ENCODE data around the gene AXDND1.
A peak's percentile ranks its signal among the peaks of the same experiment; 100 is the strongest.

AXDND1 gene

GRCh38 chr1:179366093-179366800 lies 476 bp downstream of the AXDND1 start:
- Histone ChIP-seq H2BK15ac (ENCODE audit: low read depth, poor library complexity, severe bottlenecking) (no peak overlapping the region), H4K8ac (ENCODE audit: low read length) (peak overlapping the region; percentile 90), H3K36me3 (ENCODE audit: control insufficient read depth in 1 of 2, insufficient read depth in 2 of 2, low read depth in 1 of 2, low read length in 2 of 2) (no peaks in the 10 kb centered on the region), H4K91ac (ENCODE audit: low read length) (peak overlapping the region; percentile 57), H2AFZ (ENCODE audit: low read depth, low read length) (peak overlapping the region; percentile 100), H3K18ac (ENCODE audit: low read depth in 1 of 2, low read length in 2 of 2) (peak overlapping the region; percentile 45 to 97), H2BK12ac (ENCODE audit: low read length in 2 of 2) (peak overlapping the region in 1 of 2 experiments; percentile 37), H3K4me1 (ENCODE audit: control insufficient read depth, insufficient read depth, low read depth, low read length) (no peaks in the 10 kb centered on the region), H3K4me2 (ENCODE audit: low read length, poor library complexity, severe bottlenecking) (peak overlapping the region; percentile 91), H3K4me3 (ENCODE audit: insufficient read depth in 1 of 2, low read depth in 1 of 2, low read length in 2 of 2) (peak overlapping the region; percentile 80 to 84), H3K4ac (ENCODE audit: low read depth in 1 of 2, low read length in 2 of 2) (peak overlapping the region in 1 of 2 experiments; percentile 84), H3K79me1 (replicated peaks; ENCODE audit: low read length, poor library complexity, severe bottlenecking) (peaks cover 4% of the 10 kb centered on the region), H2BK5ac (ENCODE audit: low read depth, low read length, poor library complexity, severe bottlenecking) (no peak overlapping the region), H2AK5ac (ENCODE audit: low read length, severe bottlenecking) (no peak overlapping the region), H3K27me3 (ENCODE audit: control insufficient read depth in 1 of 2, insufficient read depth in 1 of 2, low read length in 2 of 2) (no peaks in the 10 kb centered on the region), H3K27ac (ENCODE audit: low read length, poor library complexity, severe bottlenecking) (no peak overlapping the region), H3K23ac (ENCODE audit: low read length in 2 of 2) (peak overlapping the region in 1 of 2 experiments; percentile 50), H3K9ac (ENCODE audit: low read length) (peak overlapping the region; percentile 95), H3K14ac (ENCODE audit: low read length in 2 of 2) (peak overlapping the region in 1 of 2 experiments; percentile 91), H3K9me3 (ENCODE audit: control insufficient read depth, low read length) (no peaks in the 10 kb centered on the region), H2BK120ac (ENCODE audit: low read depth, low read length) (peak overlapping the region; percentile 23)
- 14% methylated on average over 25 of the region's 28 CpGs for WGBS
- no peak for DNase-seq

GRCh38 chr1:179369751-179370341 lies 4.1 kb downstream of the AXDND1 start:
- H2AFZ ChIP-seq (ENCODE audit: low read depth, low read length) = no peak overlapping the region
- H3K27ac ChIP-seq (ENCODE audit: low read length, poor library complexity, severe bottlenecking) = no peak overlapping the region
- no CpG with 5 or more reads among the region's 4 CpGs for WGBS
- H4K91ac ChIP-seq (ENCODE audit: low read length) = no peak overlapping the region
- H3K4me1 ChIP-seq (ENCODE audit: control insufficient read depth, insufficient read depth, low read depth, low read length) = no peaks in the 10 kb centered on the region
- no peak overlapping the region for H3K23ac ChIP-seq (ENCODE audit: low read length in 2 of 2)
- peaks cover 3% of the 10 kb centered on the region for H3K79me1 ChIP-seq (replicated peaks; ENCODE audit: low read length, poor library complexity, severe bottlenecking)
- H2BK120ac ChIP-seq (ENCODE audit: low read depth, low read length) = no peak overlapping the region
- no peaks in the 10 kb centered on the region for H3K27me3 ChIP-seq (ENCODE audit: control insufficient read depth in 1 of 2, insufficient read depth in 1 of 2, low read length in 2 of 2)
- H3K14ac ChIP-seq (ENCODE audit: low read length in 2 of 2) = no peak overlapping the region
- no peak overlapping the region for H3K4me3 ChIP-seq (ENCODE audit: insufficient read depth in 1 of 2, low read depth in 1 of 2, low read length in 2 of 2)
- no peak overlapping the region for H2AK5ac ChIP-seq (ENCODE audit: low read length, severe bottlenecking)
- no peak overlapping the region for H4K8ac ChIP-seq (ENCODE audit: low read length)
- H2BK5ac ChIP-seq (ENCODE audit: low read depth, low read length, poor library complexity, severe bottlenecking) = no peak overlapping the region
- H3K18ac ChIP-seq (ENCODE audit: low read depth in 1 of 2, low read length in 2 of 2) = no peak overlapping the region
- no peak overlapping the region for H3K4me2 ChIP-seq (ENCODE audit: low read length, poor library complexity, severe bottlenecking)
- H3K9ac ChIP-seq (ENCODE audit: low read length) = no peak overlapping the region
- H2BK15ac ChIP-seq (ENCODE audit: low read depth, poor library complexity, severe bottlenecking) = no peak overlapping the region
- H3K4ac ChIP-seq (ENCODE audit: low read depth in 1 of 2, low read length in 2 of 2) = no peak overlapping the region
- H2BK12ac ChIP-seq (ENCODE audit: low read length in 2 of 2) = no peak overlapping the region
- DNase-seq = peak; percentile 79
- no peaks in the 10 kb centered on the region for H3K36me3 ChIP-seq (ENCODE audit: control insufficient read depth in 1 of 2, insufficient read depth in 2 of 2, low read depth in 1 of 2, low read length in 2 of 2)
- H3K9me3 ChIP-seq (ENCODE audit: control insufficient read depth, low read length) = no peaks in the 10 kb centered on the region

GRCh38 chr1:179372160-179372559 lies 6.4 kb downstream of the AXDND1 start:
- no peak overlapping the region for H2BK15ac ChIP-seq (ENCODE audit: low read depth, poor library complexity, severe bottlenecking)
- H2AFZ ChIP-seq (ENCODE audit: low read depth, low read length) = no peak overlapping the region
- H2AK5ac ChIP-seq (ENCODE audit: low read length, severe bottlenecking) = no peak overlapping the region
- H3K27me3 ChIP-seq (ENCODE audit: control insufficient read depth in 1 of 2, insufficient read depth in 1 of 2, low read length in 2 of 2) = no peaks in the 10 kb centered on the region
- H3K23ac ChIP-seq (ENCODE audit: low read length in 2 of 2) = no peak overlapping the region
- no peak overlapping the region for H3K18ac ChIP-seq (ENCODE audit: low read depth in 1 of 2, low read length in 2 of 2)
- H3K36me3 ChIP-seq (ENCODE audit: control insufficient read depth in 1 of 2, insufficient read depth in 2 of 2, low read depth in 1 of 2, low read length in 2 of 2) = no peaks in the 10 kb centered on the region
- H3K27ac ChIP-seq (ENCODE audit: low read length, poor library complexity, severe bottlenecking) = no peak overlapping the region
- no peak overlapping the region for H4K91ac ChIP-seq (ENCODE audit: low read length)
- 90% methylated on average over 2 of the region's 4 CpGs for WGBS
- no peak for DNase-seq
- H2BK12ac ChIP-seq (ENCODE audit: low read length in 2 of 2) = no peak overlapping the region
- no peak overlapping the region for H3K9ac ChIP-seq (ENCODE audit: low read length)
- H3K4me2 ChIP-seq (ENCODE audit: low read length, poor library complexity, severe bottlenecking) = no peak overlapping the region
- no peak overlapping the region for H4K8ac ChIP-seq (ENCODE audit: low read length)
- H3K4me1 ChIP-seq (ENCODE audit: control insufficient read depth, insufficient read depth, low read depth, low read length) = no peaks in the 10 kb centered on the region
- H3K14ac ChIP-seq (ENCODE audit: low read length in 2 of 2) = no peak overlapping the region
- no peaks in the 10 kb centered on the region for H3K79me1 ChIP-seq (replicated peaks; ENCODE audit: low read length, poor library complexity, severe bottlenecking)
- H3K4me3 ChIP-seq (ENCODE audit: insufficient read depth in 1 of 2, low read depth in 1 of 2, low read length in 2 of 2) = no peak overlapping the region
- H3K4ac ChIP-seq (ENCODE audit: low read depth in 1 of 2, low read length in 2 of 2) = no peak overlapping the region
- H2BK5ac ChIP-seq (ENCODE audit: low read depth, low read length, poor library complexity, severe bottlenecking) = no peak overlapping the region
- no peaks in the 10 kb centered on the region for H3K9me3 ChIP-seq (ENCODE audit: control insufficient read depth, low read length)
- no peak overlapping the region for H2BK120ac ChIP-seq (ENCODE audit: low read depth, low read length)

GRCh38 chr1:179376223-179376622 lies 10.5 kb downstream of the AXDND1 start:
- H3K79me1 ChIP-seq (replicated peaks; ENCODE audit: low read length, poor library complexity, severe bottlenecking) = no peaks in the 10 kb centered on the region
- H2BK15ac ChIP-seq (ENCODE audit: low read depth, poor library complexity, severe bottlenecking) = no peak overlapping the region
- no peak overlapping the region for H3K4me2 ChIP-seq (ENCODE audit: low read length, poor library complexity, severe bottlenecking)
- H2AFZ ChIP-seq (ENCODE audit: low read depth, low read length) = no peak overlapping the region
- H2BK12ac ChIP-seq (ENCODE audit: low read length in 2 of 2) = no peak overlapping the region
- no peak overlapping the region for H3K23ac ChIP-seq (ENCODE audit: low read length in 2 of 2)
- no peak overlapping the region for H3K4ac ChIP-seq (ENCODE audit: low read depth in 1 of 2, low read length in 2 of 2)
- no peak overlapping the region for H4K91ac ChIP-seq (ENCODE audit: low read length)
- H3K36me3 ChIP-seq (ENCODE audit: control insufficient read depth in 1 of 2, insufficient read depth in 2 of 2, low read depth in 1 of 2, low read length in 2 of 2) = no peaks in the 10 kb centered on the region
- H3K27me3 ChIP-seq (ENCODE audit: control insufficient read depth in 1 of 2, insufficient read depth in 1 of 2, low read length in 2 of 2) = no peaks in the 10 kb centered on the region
- no peak overlapping the region for H3K4me3 ChIP-seq (ENCODE audit: insufficient read depth in 1 of 2, low read depth in 1 of 2, low read length in 2 of 2)
- DNase-seq = no peak
- no peaks in the 10 kb centered on the region for H3K4me1 ChIP-seq (ENCODE audit: control insufficient read depth, insufficient read depth, low read depth, low read length)
- no peak overlapping the region for H4K8ac ChIP-seq (ENCODE audit: low read length)
- H3K18ac ChIP-seq (ENCODE audit: low read depth in 1 of 2, low read length in 2 of 2) = no peak overlapping the region
- no peak overlapping the region for H2AK5ac ChIP-seq (ENCODE audit: low read length, severe bottlenecking)
- 97% methylated on average over 4 of the region's 6 CpGs for WGBS
- no peaks in the 10 kb centered on the region for H3K9me3 ChIP-seq (ENCODE audit: control insufficient read depth, low read length)
- no peak overlapping the region for H3K27ac ChIP-seq (ENCODE audit: low read length, poor library complexity, severe bottlenecking)
- no peak overlapping the region for H2BK5ac ChIP-seq (ENCODE audit: low read depth, low read length, poor library complexity, severe bottlenecking)
- no peak overlapping the region for H3K14ac ChIP-seq (ENCODE audit: low read length in 2 of 2)
- no peak overlapping the region for H3K9ac ChIP-seq (ENCODE audit: low read length)
- H2BK120ac ChIP-seq (ENCODE audit: low read depth, low read length) = no peak overlapping the region

Measured in mesenchymal stem cell (in vitro differentiated cells and primary cell).